HG03460 (cell line): ENCODE data around the gene MAPK1IP1L.
A peak's percentile ranks its signal among the peaks of the same experiment; 100 is the strongest.
"Not testable (repeated sequence)": the region's sequence is repeated elsewhere in the genome, so short reads cannot be mapped to it uniquely, and the experiment has no call there.

Source experiments
- ATAC-seq: cut with Tn5 transposase; IDR thresholded peaks from one replicate; pipeline ENCODE4 v1.9.1; 2021; ENCODE audit not compliant: unreplicated experiment

The MAPK1IP1L gene

DNA sequence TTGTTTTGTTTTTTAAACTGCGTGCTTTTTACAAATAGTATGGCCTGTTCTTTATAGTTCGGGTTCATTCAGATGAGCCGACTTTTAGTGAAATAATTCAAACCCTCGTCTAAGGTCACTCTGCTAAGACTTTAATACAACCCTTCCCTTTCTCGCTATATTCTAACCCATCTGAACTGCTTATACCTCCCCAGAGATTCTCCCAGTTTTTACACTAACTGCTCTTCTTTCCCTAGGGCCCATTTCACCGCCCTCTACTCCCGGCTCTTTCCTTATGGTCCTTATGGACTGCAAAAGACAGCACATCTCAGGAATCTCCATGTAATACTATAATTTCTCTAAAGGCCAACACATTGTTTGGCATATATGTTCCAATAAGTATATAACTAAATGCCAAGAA is 2.1 kb downstream of the MAPK1IP1L start:
- no peak for ATAC-seq

DNA sequence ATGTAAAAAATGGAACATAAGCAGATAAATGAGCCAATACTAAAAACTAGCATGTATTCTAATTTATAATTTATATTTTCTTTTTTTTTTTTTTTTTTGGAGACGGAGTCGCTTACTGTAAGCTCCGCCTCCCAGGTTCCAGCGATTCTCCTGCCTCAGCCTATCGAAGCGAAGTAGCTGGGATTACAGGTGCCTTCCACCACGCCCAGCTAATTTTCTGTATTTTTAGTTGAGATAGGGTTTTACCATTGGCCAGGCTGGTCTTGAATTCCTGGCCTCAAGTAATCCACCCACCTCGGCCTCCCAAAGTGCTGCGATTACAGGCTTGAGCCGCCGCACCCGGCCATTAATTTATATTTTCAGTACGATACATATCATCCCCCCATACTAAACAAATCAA is 2.7 kb downstream of the MAPK1IP1L start:
- no peak for ATAC-seq

DNA sequence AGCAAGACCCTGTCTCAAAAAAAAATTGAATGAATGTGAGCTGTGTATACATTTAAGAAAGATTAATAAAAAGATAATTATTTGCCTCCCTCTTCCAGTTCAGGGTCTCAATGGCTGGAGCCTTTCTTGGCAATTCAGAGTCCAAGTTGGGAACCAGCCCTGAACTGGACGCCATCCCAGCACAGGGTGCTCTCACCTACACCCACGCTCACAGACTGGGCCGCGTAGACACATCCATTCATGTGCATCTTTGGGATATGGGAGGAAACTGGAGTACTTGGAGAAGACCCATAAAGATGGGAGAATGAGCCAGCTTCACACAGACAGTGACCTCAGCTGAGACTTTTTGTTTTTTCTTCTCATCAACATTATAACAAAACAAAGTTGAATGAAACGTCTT is 6.5 kb downstream of the MAPK1IP1L start:
- ATAC-seq, result no peak

DNA sequence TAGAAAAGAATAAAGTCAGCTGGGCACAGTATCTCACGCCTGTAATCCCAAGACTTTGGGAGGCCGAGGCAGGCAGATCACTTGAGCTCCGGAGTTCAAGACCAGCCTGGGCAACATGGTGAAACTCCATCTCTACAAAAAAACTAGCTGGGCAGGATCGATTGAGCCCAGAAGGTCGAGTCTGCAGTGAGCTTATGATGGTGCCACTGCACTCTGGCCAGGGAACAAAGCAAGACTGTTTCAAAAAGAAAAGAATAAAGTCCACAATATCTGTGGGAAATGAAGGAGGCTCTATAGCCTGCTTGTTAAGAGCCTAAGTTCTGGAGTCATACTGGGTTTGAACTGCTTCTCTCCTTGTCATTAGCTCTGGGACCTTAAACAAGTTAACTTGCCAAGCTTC is 7.9 kb downstream of the MAPK1IP1L start:
- no peak for ATAC-seq

DNA sequence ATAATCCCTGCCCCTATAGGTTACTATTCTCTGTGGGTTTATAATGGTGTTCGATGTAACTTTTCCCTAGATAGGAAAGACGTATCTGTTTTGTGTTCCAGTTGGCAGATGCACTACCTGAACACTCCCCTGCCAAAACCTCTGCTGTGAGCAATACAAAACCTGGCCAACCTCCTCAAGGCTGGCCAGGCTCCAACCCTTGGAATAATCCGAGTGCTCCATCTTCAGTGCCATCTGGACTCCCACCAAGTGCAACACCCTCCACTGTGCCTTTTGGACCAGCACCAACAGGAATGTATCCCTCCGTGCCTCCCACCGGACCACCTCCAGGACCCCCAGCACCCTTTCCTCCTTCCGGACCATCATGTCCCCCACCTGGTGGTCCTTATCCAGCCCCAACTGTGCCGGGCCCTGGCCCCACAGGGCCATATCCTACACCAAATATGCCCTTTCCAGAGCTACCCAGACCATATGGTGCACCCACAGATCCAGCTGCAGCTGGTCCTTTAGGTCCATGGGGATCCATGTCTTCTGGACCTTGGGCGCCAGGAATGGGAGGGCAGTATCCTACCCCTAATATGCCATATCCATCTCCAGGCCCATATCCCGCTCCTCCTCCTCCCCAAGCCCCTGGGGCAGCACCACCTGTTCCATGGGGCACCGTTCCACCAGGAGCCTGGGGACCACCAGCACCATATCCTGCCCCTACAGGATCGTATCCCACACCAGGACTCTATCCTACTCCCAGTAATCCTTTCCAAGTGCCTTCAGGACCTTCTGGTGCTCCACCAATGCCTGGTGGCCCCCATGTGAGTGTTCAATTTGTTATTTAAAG is 11.3 kb downstream of the MAPK1IP1L start:
- ATAC-seq, result no peak

DNA sequence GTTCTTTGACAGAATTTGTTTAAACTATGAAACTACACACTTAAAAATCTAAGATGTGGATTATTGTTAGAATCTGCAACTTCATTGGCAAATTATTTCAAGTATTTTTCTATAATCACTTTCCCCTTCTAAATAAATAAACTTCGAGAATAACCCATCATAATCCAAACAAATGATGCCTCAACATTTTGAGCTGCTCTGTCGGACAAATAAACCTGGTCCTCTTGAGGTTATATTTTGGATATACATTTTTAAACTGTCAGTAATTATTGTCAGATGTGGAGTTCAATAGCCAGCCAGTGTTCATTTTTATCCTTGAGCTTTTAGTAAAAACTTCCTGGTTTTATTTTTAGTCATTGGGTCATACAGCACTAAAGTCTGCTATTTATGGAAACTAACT is 13.4 kb downstream of the MAPK1IP1L start:
- ATAC-seq, result not testable (repeated sequence)

DNA sequence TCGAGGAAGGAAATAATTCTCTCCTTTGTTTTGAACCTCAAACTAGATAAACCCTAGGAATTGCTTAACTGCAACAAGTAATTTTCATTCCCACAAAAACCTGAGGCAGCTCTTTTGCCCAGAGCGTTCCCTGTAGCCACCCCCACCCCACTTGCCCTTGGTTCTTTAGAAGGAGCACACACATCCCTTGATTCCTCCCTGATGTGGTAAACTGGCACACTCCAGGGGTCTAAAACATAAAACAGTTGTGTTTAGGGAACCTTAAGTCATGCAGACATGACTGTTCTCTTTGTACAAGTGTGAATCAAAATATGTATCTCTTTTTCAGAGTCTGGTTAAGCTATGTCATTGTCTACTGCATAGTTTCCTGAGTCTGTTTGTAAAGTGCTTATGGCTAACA is 14.0 kb downstream of the MAPK1IP1L start:
- ATAC-seq, result no peak

DNA sequence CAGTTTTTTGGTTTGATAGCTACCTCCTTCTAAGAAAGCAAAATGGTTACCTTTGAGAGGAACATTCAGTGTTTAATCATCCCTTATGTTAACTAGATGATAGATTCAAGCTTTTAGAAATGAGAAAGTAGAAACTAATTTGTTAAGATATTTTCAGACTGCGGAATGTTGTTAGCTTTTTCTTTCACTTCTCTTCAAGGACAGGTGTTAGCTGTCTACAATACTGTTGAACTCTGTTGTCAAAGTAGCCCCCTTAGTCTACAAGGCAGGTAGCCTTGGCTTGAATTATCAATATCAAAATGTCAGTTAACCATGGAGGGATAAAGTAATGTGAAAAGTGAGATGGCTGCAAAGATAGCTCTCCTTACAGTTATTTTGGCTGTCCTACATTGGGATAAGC is 14.8 kb downstream of the MAPK1IP1L start:
- ATAC-seq, result no peak

DNA sequence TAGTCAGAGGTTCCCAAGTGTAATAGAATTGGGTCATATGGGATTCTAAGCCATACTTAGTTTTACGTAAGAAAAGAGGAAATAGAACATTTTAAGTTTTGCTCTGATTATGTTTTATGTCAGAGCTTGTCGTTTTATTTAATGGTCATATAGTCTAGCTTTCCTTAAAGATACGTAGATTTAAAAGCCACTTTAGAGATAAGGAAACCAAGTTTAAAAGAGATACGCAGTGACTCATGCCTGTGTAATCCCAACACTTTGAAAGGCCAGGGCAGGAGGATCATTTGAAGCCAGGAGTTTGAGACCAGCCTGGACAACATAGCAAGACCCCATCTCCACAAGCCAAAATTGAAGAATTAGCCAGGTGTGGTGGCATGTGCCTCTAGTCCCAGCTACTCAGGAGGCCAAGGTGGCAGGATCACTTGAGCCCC is 19.5 kb downstream of the MAPK1IP1L start:
- no peak for ATAC-seq

DNA sequence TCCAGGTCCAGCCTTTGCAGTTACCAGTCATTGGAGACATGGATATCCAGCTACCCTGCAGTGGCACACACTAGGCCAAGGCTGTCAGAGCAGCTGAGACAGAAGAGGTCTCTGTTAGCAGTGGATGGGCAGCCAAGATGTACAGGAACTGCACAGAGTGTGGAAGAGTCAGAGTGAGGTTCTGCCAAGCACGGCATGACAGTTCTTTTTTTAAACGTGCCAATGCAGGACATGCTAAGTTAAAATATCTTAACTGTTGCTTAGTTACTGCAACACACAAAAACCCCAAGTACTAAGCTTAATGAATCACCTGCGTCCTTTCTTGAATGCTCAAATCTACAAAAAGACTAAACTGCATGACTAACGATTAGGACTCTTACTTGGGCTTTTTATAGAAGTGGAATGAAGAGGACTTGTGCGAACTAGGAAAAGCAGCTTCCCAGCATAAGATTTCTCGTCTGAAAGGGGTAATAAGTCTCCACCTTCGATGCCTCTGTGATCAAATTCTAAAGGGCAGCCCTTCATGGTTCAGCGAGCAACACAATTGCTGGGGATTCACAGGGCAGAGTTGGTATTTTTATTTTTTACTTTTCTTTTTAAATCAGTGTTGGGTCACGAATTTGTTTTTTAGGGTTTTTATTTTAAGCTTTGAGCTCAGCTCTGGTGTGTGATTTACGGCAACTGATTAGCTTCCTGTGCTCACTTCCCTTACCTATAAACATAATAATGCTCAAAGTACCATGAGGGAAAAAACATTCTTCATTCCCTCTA is 20.6 kb downstream of the MAPK1IP1L start:
- peak; percentile 54 for ATAC-seq

DNA sequence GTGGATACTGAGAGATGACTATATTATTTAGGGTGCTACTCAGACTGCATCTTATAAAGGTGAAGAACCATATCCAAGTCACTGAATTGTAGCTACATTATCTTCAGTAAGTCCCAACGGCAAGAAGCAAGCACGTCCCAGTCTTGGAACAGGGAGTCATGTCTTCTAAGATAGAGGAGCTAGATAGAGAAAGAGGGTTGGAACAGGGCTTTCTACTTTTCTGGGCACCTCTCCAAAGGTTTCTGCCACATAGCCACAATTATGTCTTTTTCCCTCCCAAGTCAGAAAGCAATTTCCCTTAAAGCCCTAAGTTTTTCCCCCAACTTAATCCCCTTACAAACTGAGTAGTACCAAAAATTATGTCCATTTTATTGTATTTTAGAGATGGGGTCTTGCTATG is 22.4 kb downstream of the MAPK1IP1L start:
- no peak for ATAC-seq

DNA sequence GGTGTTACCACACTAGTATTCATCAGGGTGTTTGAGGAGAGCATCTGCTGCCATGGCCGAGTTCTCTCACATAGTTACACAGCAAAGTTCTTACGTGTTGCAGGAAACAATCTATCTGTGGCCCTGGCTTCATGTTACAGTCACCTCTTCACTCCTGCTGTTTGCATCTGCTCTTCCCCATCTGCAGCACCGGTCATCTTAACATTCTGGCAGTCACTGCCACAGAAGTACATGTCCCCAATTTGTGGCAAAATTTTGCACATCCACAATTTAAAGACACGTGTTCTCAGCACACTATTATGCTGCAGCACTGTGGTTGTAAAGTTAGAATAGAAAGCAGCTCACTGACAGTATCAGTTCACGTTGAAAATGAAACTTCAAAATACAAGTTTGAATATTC is 23.2 kb downstream of the MAPK1IP1L start:
- ATAC-seq, result peak; percentile 45

DNA sequence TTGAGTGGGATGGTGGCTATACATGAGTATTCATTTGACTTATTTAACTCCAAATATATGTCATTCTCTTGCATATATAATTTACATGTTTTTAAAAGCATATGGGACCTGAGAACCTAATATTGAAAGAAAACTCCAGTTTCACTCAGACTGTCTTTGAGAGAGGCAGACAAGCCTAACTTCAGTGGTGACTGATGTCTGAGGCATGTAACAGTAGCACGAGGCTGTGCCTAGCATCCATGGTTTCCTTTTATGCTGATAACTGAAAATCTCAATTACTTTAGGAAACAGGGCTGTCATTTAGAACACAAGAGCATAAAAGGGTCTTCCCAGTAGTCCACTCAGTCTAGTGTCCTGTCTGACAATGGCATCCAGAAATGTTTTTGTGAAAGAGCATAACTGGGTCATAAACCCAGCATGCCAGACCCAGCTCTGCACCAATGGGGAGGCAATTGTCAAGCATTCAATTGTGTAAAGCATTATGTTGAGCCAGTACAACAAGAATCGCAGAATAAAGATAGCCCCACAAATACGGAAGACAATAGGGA is 24.3 kb downstream of the MAPK1IP1L start:
- ATAC-seq, result no peak

DNA sequence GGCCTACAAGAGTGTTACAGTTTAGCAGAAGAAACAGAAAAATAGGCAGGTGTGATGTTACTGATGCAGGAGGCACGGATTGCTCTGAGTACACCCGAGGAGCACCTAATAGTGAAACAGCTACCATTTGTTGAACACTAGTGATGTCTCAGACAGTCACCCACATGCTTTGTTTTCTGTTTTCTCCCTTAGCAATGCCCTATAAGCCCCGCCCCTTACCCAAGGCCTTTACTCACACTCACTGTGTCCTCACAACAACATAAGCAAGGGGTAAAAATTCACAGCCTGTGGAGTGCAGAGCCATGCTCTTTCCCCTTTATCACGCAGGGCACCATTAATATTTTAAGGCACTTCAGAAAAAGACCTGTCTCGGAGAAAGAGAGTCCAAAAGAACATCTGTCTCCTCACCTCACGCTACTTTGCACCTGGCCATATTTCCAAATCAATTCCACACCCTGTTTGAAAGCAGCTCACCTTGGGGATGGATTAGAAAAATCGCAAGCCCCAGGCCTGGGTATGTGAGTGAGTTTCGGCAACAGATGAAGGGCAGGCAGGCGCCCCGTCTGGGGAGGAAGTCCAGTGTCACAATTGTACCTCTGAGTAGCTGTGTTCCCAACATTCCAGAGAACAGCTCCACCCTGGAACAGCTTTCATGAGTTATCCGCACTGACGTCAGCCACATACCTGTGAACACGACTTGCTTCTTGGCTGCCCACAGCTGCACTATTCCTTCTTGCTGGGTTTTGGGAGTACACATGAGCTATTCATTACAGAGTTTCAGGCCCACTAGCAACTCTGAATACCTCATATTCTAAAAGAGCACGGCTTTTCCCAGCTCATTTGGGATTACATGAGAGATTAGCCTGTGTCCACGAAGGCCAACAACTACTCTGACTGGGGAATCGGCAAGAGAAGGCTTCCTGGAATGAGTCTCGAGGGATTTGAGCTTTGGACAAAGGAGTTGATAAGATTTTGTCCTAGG is 26.0 kb downstream of the MAPK1IP1L start:
- ATAC-seq, result no peak

DNA sequence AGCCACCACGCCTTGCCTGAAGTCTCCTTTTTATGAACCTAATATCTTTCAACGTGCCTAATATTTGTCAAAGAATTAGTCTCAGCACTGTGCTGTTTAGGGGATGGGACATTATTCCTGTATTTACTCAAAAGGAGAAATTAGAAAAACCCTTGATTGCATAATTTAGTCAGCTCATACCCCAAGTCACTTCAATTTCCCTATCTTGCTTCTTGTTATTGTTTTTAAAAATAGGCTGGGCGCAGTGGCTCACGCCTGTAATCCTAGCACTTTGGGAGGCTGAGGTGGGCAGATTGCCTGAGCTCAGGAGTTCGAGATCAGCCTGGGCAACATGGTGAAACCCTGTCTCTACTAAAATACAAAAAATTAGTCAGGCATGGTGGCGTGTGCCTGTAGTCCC is 28.5 kb downstream of the MAPK1IP1L start:
- not testable (repeated sequence) for ATAC-seq

DNA sequence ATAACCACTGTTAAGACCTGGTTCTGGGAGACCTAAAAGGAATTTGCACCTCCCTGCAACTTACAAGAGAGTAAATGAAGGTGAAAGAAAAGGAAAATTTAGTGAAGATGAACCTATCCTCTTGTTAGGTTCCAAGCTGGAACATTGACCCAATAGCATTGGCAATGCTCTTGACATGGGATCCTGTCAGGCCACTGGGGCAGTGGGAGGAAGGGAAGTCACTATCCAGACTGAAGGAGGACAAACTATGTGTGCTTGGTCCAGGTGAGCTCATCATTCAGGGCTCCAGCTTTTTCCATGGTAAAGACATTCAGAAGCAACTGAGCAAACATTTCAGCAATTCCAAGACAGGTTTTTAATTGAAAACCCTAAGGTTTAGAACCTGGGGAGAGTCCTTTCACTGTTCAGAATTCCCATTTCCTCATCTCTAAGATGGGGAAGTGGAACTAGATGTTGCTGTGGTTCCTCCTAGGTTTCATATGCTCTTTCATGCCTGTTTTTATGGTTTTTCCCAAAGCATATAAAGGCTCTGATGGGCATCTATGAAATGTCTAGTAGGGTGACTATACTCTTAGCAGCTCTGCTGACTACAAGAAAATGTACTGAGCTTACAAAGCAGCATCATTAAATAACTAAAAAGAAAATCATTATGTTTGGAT is 33.1 kb downstream of the MAPK1IP1L start:
- no peak for ATAC-seq

DNA sequence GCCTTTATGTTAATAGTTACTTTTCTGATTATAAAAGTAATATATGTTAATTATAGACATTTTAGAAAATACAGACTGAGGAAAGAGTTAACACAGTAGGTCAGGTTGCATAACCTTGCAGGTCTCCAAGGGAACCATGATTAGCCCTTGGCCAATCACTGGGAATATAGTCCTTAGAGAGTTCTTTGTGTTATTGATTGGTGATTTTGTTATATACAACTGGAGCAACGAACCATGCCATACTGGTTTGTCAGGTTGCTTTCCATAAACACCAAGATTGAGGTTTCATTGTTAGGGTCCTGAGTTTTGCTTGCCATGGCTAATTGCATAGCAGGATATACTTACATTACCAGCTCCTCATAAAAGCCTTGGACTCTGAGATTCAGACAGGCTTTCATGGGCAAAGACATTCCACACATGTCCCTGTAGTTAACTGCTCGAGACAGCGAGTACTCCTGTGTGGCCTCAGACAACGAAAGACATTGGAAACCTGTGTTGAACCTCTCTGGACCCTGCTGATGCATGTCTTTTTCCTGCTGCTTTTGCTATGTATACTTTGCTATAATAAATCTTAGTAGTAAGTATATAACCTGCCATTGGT is 33.7 kb downstream of the MAPK1IP1L start:
- no peak for ATAC-seq

DNA sequence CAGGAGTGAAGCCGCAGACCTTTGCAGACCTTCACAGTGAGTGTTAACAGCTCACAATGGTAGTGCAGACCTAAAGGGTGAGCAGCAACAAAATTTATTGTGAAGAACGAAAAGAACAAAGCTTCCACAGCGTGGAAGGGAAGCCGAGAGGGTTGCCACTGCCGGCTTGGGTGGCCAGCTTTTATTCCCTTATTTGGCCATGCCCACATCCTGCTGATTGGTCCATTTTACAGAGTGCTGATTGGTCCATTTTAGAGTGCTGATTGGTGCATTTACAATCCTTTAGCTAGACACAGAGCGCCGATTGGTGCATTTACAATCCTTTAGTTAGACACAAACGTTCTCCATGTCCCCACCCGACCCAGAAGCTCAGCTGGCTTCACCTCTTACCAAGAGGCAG is 35.5 kb downstream of the MAPK1IP1L start:
- no peak for ATAC-seq

DNA sequence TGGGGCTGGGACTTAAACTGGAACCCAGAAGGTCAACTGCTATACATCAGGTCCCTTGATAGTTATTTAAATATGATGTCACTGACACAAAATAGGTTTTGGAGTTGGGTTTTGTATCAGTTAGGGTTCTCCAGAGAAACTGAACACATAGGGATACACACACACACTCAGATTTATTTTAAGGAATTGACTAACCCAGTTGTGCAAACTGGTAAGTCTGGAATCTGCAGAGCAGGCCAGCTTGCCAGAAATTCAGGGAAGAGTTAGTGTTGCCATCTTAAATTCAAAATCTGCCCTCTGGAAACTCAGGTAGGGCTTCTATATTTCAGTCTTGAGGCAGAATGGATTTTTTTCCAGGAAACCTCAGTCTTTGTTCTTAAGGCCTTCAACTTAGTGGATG is 36.9 kb downstream of the MAPK1IP1L start:
- ATAC-seq, result no peak

DNA sequence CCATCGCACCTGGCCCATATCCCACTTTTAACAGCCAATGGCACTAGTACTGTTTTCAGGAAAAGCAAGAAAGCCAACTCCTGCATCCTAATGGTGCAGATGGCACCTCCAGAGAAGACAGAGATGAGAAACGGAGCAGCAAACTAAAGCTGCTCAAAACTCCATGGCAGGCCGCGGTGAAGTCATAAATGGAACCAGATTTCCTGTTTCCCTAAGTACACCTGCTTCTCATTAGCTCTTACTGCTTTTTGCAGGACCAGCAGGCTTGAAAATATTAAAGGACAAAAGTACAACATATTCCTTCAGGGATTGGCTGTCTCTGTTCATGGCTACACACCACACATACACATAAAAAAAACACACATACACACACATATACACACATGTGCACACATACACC is 40.9 kb downstream of the MAPK1IP1L start:
- no peak for ATAC-seq
